ENCODE measurements around the gene BAIAP2L1.

BAIAP2L1 gene

DNA sequence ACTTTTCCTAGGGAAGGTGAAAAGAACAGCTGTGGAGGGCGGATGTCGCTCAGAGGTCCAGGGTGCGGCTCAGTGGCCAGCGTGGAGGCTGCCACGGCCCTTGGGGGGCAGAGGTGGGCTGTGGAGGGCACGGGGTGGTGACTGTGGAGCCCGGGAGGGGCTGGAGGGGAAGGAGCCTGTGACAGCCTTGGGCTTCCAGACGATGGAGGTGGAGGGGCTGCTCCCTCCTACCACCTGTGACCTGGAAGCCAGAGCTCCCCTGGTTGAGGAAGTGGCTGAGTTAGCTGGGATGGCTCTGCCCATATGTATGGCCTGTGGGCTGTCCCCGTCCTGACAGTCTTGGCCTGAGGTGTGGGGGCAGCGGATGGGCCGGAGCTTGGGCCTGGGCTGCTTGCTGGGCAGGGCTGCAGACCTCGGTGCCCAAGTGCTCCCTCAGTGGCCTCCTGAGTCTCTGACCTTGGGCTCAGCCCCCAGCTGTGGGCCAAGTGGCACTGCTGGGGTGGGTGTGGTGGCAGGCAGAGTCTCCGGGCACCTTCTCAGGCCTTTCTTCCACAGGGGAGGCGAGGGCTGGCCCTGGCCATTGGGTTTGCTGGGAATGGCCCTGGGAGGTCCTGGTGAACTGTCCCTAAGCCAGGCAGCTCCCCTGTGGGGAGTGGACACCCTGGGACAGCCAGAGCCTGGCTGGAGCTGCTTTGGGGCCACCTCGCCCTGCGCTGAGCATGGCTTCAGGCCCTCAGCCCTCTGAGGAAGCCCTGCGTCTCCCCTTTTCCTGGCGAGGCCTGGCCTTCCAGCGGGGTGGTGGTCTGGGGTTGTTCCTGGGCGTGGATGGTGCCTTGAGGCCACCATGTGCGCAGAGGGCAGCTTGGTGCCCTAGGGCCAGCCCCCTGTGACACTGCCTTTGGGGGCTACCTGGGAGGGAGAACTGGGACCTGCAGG lies 115.5 kb downstream of the BAIAP2L1 start:
- H3K27me3 ChIP-seq (ENCODE audit: insufficient read depth, low read depth, severe bottlenecking), result no peaks in the 10 kb centered on the region
- H3K27ac ChIP-seq, result no peak overlapping the region
- peaks cover 47% of the 10 kb centered on the region for H3K36me3 ChIP-seq
- H3K4me3 ChIP-seq (ENCODE audit: low read depth, low read length), result no peak overlapping the region
- DNase-seq, result no peak
- TF ChIP-seq, protein P1, sequence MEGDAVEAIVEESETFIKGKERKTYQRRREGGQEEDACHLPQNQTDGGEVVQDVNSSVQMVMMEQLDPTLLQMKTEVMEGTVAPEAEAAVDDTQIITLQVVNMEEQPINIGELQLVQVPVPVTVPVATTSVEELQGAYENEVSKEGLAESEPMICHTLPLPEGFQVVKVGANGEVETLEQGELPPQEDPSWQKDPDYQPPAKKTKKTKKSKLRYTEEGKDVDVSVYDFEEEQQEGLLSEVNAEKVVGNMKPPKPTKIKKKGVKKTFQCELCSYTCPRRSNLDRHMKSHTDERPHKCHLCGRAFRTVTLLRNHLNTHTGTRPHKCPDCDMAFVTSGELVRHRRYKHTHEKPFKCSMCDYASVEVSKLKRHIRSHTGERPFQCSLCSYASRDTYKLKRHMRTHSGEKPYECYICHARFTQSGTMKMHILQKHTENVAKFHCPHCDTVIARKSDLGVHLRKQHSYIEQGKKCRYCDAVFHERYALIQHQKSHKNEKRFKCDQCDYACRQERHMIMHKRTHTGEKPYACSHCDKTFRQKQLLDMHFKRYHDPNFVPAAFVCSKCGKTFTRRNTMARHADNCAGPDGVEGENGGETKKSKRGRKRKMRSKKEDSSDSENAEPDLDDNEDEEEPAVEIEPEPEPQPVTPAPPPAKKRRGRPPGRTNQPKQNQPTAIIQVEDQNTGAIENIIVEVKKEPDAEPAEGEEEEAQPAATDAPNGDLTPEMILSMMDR (IDR thresholded peaks at IDR 0.05; ENCODE audit: low read depth, low read length), result no peak
- no peaks in the 10 kb centered on the region for H3K9me3 ChIP-seq (ENCODE audit: severe bottlenecking)

DNA sequence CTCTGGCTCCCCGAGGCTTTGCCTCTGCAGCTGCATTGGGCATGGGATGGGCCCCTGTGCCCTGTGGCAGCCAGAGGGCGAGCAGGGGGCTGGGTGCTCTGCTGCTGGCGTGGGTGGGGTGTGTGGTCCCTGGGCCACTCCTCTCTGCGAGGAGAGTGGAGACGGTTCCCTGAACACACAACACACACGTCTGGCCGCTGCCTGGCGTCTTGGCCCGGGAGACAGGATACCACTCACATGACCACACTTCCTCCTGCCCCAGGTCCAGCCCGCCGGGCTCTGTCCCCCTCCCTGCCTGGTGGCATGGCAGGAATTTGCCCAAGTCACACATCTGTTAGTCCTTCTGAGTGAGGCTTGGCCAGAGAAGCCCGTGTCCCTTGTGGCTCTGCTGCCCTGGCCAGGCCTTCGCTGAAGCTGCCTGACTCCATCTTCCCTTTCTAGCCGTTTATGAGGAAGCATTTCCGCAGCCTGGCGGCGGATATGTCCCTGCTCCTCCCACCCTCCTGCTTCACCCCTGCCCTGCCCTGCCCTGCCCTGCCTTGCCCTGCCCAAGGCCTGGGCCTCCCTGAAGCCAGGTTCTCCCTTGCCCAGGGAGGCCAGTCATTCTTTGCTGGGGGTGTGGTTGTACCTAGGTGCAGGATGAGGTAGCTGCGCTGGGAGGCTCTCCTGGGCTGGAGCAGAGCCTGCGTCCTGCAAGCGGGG lies 116.4 kb downstream of the BAIAP2L1 start:
- no peaks in the 10 kb centered on the region for H3K27me3 ChIP-seq (ENCODE audit: insufficient read depth, low read depth, severe bottlenecking)
- TF ChIP-seq, protein P1 (IDR thresholded peaks at IDR 0.05; ENCODE audit: low read depth, low read length), result no peak
- no peak overlapping the region for H3K4me3 ChIP-seq (ENCODE audit: low read depth, low read length)
- no peaks in the 10 kb centered on the region for H3K9me3 ChIP-seq (ENCODE audit: severe bottlenecking)
- no peak overlapping the region for H3K27ac ChIP-seq
- H3K36me3 ChIP-seq, result peaks cover 44% of the 10 kb centered on the region
- no peak for DNase-seq

DNA sequence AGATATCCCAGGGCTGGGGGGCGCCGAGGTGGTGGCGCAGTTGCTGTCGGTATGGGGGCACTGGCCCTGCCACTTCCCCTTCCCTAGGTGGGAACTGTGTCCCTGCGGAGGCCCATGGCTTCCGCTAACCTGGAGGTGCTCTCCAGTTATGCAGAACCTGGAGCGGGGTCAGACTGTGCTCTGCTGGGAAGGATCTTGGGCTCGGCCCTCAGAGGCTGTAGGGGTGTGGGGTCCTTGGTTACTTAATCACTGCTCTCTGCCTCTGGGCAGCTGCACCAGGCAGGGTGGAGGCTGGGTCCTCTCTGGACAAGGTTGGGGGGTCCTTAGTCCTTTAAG lies 117.0 kb downstream of the BAIAP2L1 start:
- Histone ChIP-seq H3K9me3 (ENCODE audit: severe bottlenecking) (no peaks in the 10 kb centered on the region), H3K4me3 (ENCODE audit: low read depth, low read length) (no peak overlapping the region), H3K27ac (no peak overlapping the region), H3K36me3 (peaks cover 44% of the 10 kb centered on the region), H3K27me3 (ENCODE audit: insufficient read depth, low read depth, severe bottlenecking) (no peaks in the 10 kb centered on the region)
- no peak for DNase-seq
- TF ChIP-seq, protein P1 (IDR thresholded peaks at IDR 0.05; ENCODE audit: low read depth, low read length), result no peak

DNA sequence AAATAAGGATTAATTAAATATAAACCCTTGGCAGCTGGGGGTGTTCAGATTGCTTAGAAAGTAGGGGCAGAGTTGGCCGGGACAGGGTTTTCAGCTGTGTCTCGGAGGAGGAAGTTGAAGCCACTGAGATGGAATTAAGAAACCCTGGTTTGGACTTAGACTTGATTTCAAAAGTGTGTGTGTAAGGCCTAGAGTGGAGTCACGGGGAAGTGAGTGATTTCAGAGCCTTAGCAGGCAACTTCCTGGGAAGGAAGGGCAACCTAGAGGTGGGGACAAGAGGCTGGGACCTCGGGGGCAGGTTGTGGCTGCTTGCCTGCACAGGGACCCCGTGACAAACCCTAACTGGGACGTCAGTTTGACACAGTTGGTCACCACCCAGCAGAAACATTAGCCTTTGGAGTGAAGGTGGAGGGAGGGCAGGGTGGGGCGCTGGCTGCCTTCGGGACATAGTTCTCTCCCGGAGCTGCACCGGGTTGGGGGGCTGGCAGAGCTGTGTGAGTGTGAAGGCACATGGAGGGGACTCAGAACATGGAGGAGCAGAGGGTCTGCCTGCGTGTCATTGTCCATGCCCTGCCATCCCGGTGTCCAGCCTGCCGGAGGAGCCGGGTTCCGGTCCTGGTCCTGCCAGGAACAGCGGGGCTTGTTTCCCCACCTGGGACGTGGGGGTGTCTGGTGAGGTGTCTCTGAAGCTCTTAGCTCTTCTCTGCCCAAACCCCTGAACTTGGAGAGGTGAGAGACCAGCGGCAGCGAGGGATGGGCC lies 117.6 kb downstream of the BAIAP2L1 start:
- Histone ChIP-seq H3K9me3 (ENCODE audit: severe bottlenecking) (no peaks in the 10 kb centered on the region), H3K4me3 (ENCODE audit: low read depth, low read length) (no peak overlapping the region), H3K27me3 (ENCODE audit: insufficient read depth, low read depth, severe bottlenecking) (no peaks in the 10 kb centered on the region), H3K36me3 (peaks cover 44% of the 10 kb centered on the region), H3K27ac (no peak overlapping the region; the same call in 1 of the 2 replicates)
- DNase-seq, result no peak
- TF ChIP-seq, protein P1 (IDR thresholded peaks at IDR 0.05; ENCODE audit: low read depth, low read length), result no peak

DNA sequence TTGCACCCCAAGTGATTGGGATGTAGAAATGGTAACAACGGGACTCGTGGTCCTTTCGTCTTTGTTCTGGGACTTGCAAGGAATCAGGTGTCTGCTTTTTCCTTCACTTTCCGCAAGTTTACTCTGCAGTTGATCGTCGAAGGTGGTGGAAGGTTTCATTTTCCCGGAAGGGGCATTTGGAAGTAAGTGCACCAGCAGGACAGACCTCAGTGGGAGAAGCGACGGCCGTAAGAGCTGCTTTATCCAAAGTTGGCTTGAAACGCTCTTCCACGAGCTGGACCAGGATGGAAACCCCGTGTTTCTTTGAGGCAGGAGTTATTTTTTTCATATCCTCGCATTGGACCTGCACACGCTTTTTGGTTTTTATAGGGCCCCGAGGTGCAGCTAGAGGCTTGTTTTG lies 118.2 kb downstream of the BAIAP2L1 start:
- H3K36me3 ChIP-seq, result peaks cover 44% of the 10 kb centered on the region
- no peaks in the 10 kb centered on the region for H3K27me3 ChIP-seq (ENCODE audit: insufficient read depth, low read depth, severe bottlenecking)
- no peak for DNase-seq
- H3K27ac ChIP-seq, result peak overlapping the region; percentile 89; the same call in 1 of the 2 replicates
- TF ChIP-seq, protein P1 (IDR thresholded peaks at IDR 0.05; ENCODE audit: low read depth, low read length), result no peak
- H3K9me3 ChIP-seq (ENCODE audit: severe bottlenecking), result no peaks in the 10 kb centered on the region
- H3K4me3 ChIP-seq (ENCODE audit: low read depth, low read length), result peak overlapping the region; percentile 81

All from WERI-Rb-1 (cell line).